Vagina (tissue), 2 donors: ENCODE data around the gene PPP4R3A.

Source experiments
- POLR2A ChIP-seq, 2 donors: fragments of 450-650 bp; IDR thresholded peaks; one replicate each; pipeline ENCODE4 v1.6.1; 2017; ENCODE audit warnings: antibody characterized with exemption in 2 of 2, mild to moderate bottlenecking in 2 of 2, moderate library complexity in 2 of 2
- POLR2AphosphoS5 ChIP-seq, 2 donors: sonication (generic); formaldehyde crosslinking; IDR thresholded peaks; one replicate each; pipeline ENCODE4 v1.9.0; 2017; ENCODE audit warnings: antibody characterized with exemption in 2 of 2, mild to moderate bottlenecking in 2 of 2, low read depth in 1 of 2; ENCODE audit not compliant: insufficient read depth in 1 of 2
- TF ChIP-seq, protein P1 (sequence below), 3 experiments: fragments of 450-650 bp in 2 of 3; fragments of 200-600 bp in 1 of 3; sonication (generic) in 1 of 3; IDR thresholded peaks; one replicate each; pipeline ENCODE4 v1.5.1; 2017 to 2019; ENCODE audit warnings: antibody characterized with exemption in 3 of 3, mild to moderate bottlenecking in 2 of 3, moderate library complexity in 2 of 3

DNA sequence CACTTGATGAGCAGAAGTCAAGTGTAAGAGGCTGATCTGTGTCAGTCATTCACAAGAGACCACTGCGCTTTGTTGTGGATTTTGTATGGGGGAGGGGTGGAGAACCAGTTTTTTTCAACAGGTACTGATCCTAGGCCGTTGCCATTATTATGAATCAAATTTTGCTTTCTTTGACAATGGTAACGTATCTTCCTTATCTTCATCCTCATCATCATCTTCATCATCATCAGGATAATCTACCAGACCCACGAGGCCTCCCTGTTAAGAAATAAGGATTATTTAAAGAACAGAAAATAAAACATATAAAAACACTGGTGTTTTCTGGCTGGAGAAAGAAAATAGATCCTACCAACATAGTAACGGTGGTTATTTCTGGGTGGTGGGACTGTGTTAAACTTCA is 51.5 kb downstream of the PPP4R3A start:
- TF ChIP-seq POLR2AphosphoS5 (IDR thresholded peaks at IDR 0.05; ENCODE audit: insufficient read depth in 1 of 2, low read depth in 1 of 2) (no peak), POLR2A (IDR thresholded peaks at IDR 0.05) (no peak)
- TF ChIP-seq, protein P1, sequence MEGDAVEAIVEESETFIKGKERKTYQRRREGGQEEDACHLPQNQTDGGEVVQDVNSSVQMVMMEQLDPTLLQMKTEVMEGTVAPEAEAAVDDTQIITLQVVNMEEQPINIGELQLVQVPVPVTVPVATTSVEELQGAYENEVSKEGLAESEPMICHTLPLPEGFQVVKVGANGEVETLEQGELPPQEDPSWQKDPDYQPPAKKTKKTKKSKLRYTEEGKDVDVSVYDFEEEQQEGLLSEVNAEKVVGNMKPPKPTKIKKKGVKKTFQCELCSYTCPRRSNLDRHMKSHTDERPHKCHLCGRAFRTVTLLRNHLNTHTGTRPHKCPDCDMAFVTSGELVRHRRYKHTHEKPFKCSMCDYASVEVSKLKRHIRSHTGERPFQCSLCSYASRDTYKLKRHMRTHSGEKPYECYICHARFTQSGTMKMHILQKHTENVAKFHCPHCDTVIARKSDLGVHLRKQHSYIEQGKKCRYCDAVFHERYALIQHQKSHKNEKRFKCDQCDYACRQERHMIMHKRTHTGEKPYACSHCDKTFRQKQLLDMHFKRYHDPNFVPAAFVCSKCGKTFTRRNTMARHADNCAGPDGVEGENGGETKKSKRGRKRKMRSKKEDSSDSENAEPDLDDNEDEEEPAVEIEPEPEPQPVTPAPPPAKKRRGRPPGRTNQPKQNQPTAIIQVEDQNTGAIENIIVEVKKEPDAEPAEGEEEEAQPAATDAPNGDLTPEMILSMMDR (IDR thresholded peaks at IDR 0.05) = no peak
